ENCODE data around the gene CHRNB1.

The CHRNB1 gene

DNA sequence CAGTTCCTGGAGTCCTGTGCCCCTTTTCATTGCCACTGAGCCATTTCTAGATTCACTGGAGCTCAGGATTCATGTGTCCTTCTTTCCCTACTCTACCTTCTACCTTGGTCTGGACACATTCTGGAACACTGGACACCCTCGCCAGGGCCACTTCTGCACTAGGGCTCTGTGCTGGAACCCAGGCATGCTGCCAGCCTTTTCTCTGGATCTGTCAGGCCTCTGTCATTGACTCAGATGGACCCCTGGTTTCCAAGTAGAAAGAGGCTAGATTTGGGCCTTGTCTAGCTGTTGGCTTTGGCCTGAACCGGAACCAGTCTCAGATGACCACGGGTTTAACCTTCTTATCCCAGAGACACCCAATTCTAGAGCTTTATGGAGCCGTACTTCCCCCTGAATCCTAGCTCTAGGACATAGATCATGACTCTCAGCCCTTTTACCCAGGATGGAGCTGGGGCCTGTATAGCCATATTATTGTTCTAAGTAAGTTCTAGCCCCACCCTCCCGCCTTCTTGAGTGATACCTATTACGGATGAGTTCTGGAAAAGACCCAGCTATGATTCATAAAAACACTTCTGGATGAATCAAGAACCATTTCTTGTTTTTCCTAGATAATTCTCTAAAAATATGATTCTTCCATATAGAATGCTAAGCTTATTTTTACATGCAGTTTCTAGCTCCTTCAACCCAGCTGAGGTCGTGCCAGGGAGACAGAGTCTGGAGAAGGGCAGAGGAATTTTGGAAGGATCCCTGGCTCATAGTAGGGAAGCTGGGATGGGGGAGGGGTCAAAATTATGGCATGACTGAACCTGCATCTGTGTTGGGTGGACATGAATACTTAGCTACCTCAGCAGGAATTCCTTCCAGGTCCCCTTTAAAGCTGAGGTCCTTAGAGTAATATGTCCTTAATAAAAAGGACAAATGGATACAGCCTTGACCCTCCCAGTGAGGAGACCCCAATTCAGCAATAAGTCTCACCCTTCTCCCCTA lies 1.1 kb upstream of the CHRNB1 start:
- CTCF ChIA-PET, result interaction anchor here (0.7 kb wide), 1 partner anchor 31 kb away, joined by 3 read pairs; no protein-coding TSS in a partner anchor
- TF ChIP-seq, protein P1, sequence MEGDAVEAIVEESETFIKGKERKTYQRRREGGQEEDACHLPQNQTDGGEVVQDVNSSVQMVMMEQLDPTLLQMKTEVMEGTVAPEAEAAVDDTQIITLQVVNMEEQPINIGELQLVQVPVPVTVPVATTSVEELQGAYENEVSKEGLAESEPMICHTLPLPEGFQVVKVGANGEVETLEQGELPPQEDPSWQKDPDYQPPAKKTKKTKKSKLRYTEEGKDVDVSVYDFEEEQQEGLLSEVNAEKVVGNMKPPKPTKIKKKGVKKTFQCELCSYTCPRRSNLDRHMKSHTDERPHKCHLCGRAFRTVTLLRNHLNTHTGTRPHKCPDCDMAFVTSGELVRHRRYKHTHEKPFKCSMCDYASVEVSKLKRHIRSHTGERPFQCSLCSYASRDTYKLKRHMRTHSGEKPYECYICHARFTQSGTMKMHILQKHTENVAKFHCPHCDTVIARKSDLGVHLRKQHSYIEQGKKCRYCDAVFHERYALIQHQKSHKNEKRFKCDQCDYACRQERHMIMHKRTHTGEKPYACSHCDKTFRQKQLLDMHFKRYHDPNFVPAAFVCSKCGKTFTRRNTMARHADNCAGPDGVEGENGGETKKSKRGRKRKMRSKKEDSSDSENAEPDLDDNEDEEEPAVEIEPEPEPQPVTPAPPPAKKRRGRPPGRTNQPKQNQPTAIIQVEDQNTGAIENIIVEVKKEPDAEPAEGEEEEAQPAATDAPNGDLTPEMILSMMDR (conservative IDR thresholded peaks at IDR 0.05; ENCODE audit: low read depth), result no peak
- peak; percentile 64 for DNase-seq (ENCODE audit: low spot score)
- POLR2A ChIA-PET (ENCODE audit: low non-redundant PET), result interaction anchor here (0.6 to 1.1 kb wide), 3 partner anchors 19 to 112 kb away, joined by 3 to 7 read pairs (median 3); no protein-coding TSS in a partner anchor
- peak overlapping the region; percentile 84 for H3K27ac ChIP-seq

DNA sequence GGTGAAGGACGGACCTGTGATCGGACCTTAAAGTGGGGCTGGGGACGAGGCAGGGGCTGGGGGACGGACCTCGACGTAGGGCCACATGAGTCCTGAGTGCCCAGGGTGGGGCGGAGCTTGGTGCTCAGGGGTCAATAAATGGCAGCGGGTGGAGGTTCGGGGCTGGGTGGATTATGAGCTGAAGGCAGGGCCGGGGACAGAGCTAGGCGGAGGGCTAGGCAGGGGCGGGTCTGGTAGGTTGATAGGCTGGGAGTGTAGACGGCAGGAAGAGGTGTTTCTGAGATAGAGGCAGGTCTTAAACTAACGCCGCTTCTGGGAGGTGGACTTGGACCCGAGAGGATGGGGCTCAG lies 733 bp downstream of the CHRNB1 start:
- POLR2A ChIA-PET (ENCODE audit: low non-redundant PET), result interaction anchor here (0.7 kb wide), 1 partner anchor 18 kb away, joined by 3 read pairs; no protein-coding TSS in a partner anchor
- CTCF ChIA-PET, result no interaction called here
- no peak for DNase-seq (ENCODE audit: low spot score)
- TF ChIP-seq, protein P1 (conservative IDR thresholded peaks at IDR 0.05; ENCODE audit: low read depth), result no peak
- H3K27ac ChIP-seq, result peak overlapping the region; percentile 84

DNA sequence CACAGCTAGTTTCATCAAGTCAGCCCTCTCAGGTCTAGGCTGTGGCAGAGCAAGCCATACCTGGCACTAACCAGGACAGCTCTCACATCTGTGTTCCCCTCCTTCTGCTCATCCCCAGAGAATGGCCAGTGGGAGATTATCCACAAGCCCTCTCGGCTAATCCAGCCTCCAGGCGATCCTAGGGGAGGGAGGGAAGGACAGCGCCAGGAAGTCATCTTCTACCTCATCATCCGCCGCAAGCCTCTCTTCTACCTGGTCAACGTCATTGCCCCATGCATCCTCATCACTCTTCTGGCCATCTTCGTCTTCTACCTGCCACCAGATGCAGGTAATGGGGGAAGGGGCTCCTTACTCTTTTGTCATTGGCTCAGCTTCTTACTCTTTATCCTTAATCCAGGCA lies 3.6 kb downstream of the CHRNB1 start:
- ChIA-PET CTCF (no interaction called here), POLR2A (ENCODE audit: low non-redundant PET) (no interaction called here)
- TF ChIP-seq, protein P1 (conservative IDR thresholded peaks at IDR 0.05; ENCODE audit: low read depth), result no peak

DNA sequence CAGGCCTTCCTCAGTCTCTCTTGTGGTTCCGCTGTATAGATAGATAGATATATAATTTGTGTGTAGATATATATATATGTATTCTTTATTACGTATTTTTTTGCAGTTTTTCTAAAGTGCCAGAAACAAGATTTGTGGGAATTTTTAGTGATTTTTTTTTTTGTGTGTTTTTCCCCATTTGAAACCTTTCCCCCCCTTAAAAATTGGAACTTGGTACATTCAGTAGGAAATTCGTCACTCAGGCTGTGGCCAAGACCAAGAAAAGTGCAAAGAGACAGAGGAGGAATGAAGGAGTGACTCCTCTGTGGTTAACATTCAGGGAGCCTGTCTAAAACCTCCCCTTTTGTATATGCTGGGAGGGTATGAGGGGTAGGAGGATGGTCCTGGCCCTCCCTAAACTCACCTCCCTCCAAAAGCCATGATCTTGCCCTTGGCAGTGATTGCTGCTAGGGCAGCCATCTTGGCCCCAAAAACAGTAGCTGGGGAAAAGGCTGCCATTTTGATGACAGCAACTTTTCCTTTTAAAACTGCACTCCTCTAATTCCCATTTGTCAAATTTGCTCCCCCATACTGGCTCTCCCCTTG lies 15.2 kb downstream of the CHRNB1 start:
- no peak for DNase-seq (ENCODE audit: low spot score)
- POLR2A ChIA-PET (ENCODE audit: low non-redundant PET), result no interaction called here
- CTCF ChIA-PET, result no interaction called here
- TF ChIP-seq, protein P1 (conservative IDR thresholded peaks at IDR 0.05; ENCODE audit: low read depth), result no peak
- peak overlapping the region; percentile 42; the same call in 1 of the 2 replicates for H3K27ac ChIP-seq

More for the DNA sequence above, 3.6 kb downstream of the CHRNB1 start:
- no peak overlapping the region; the same call in 1 of the 2 replicates for H3K27ac ChIP-seq
- DNase-seq (ENCODE audit: low spot score), result no peak

DNA sequence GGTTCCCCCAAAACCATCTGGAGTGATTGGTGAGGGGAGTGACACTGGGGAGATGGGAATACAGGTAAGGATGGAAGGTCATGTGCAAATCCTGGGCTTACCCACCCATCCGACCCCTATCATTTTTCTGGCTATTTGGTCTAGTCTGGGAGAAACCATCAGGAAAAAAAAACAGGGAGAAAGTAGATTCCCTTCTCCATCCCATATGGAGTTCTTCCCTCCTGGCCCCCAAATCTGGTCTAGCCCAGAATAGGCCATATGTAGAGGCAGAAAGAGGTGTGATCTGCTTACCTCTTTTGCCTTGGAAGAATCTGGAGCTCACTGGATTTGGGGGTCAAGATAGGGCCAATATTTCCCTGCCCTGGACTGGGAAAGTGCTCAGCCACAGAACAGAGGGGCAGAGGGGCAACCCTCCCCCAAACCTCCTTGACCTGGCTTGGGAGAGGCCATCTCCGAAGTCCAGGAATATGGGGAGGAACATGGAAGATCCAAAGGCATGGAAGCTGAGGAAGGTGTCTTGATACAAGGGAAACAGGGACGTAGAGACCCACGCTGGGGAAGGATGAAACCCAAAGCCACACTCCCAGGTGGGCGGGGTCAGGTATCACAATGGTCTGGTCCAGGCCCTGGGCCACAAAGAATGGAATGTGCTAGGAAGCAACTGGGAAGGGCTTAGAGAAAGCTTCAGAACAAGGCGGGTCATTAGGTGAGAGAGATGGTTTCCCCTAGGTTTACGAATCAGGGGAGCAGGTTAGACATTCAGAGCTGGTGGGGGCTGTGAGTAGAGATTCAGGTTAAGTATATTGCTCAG lies 16.2 kb downstream of the CHRNB1 start:
- CTCF ChIA-PET, result interaction anchor here (1.8 kb wide), 1 partner anchor 25 kb away, joined by 4 read pairs; no protein-coding TSS in a partner anchor
- no peak for DNase-seq (ENCODE audit: low spot score)
- POLR2A ChIA-PET (ENCODE audit: low non-redundant PET), result interaction anchor here (0.6 to 0.8 kb wide), 2 partner anchors 9 to 11 kb away, joined by 3 to 6 read pairs; no protein-coding TSS in a partner anchor
- TF ChIP-seq, protein P1 (conservative IDR thresholded peaks at IDR 0.05; ENCODE audit: low read depth), result no peak
- peak overlapping the region; percentile 58 for H3K27ac ChIP-seq

All from RWPE1 (cell line).